GM12878 (cell line): ENCODE measurements around the gene MEF2C.

Source experiments
- EZH2 ChIP-seq: IDR thresholded peaks from 2 replicates; pipeline ENCODE4 v1.6.1; 2012; ENCODE audit warnings: low read depth, mild to moderate bottlenecking, control low read depth, inconsistent platforms, low read length, borderline replicate concordance; ENCODE audit not compliant: control insufficient read depth
- KDM1A ChIP-seq: fragments of 200-600 bp; sonication (generic); IDR thresholded peaks from 2 replicates; pipeline ENCODE4 v1.6.1; 2016; ENCODE audit warnings: borderline replicate concordance
- POLR2A ChIP-seq: IDR thresholded peaks from 2 replicates; pipeline ENCODE4 v1.6.1; 2011; ENCODE audit warnings: low read depth, mild to moderate bottlenecking, low read length
- RAD21 ChIP-seq: IDR thresholded peaks from 2 replicates; pipeline ENCODE4 v1.6.1; 2011; ENCODE audit warnings: mild to moderate bottlenecking, low read depth, low read length, moderate library complexity; ENCODE audit not compliant: insufficient read depth
- SIN3A ChIP-seq: IDR thresholded peaks from 2 replicates; pipeline ENCODE4 v1.6.1; 2012; ENCODE audit warnings: low read depth, low read length, improper control_type of control experiment
- SP1 ChIP-seq: IDR thresholded peaks from one replicate; pipeline ENCODE4 v1.6.1; 2011; ENCODE audit warnings: low read depth, low read length
- SUZ12 ChIP-seq: fragments of 200-600 bp; sonication (generic); IDR thresholded peaks from one replicate; pipeline ENCODE4 v1.6.1; 2018; ENCODE audit warnings: antibody characterized with exemption, mild to moderate bottlenecking; ENCODE audit not compliant: unreplicated experiment
- YY1 ChIP-seq: IDR thresholded peaks from 2 replicates; pipeline ENCODE4 v1.6.1; 2011; ENCODE audit warnings: low read depth, mild to moderate bottlenecking, low read length
- ZNF217 ChIP-seq: fragments of 450-650 bp; IDR thresholded peaks from 2 replicates; pipeline ENCODE4 v1.6.1; 2017; ENCODE audit warnings: antibody characterized with exemption, mild to moderate bottlenecking
- TF ChIP-seq, protein P1 (sequence below), 3 experiments: IDR thresholded peaks in 2 of 3; conservative IDR thresholded peaks in 1 of 3; 2 replicates each; pipeline ENCODE4 v1.5.1; 2011; ENCODE audit warnings: low read depth in 3 of 3, low read length in 3 of 3, mild to moderate bottlenecking in 3 of 3, control low read depth in 2 of 3, moderate library complexity in 2 of 3, inconsistent platforms in 1 of 3, mixed read lengths in 1 of 3; ENCODE audit not compliant: control insufficient read depth in 2 of 3, insufficient read depth in 1 of 3; ENCODE audit errors: extremely low read depth in 1 of 3
- TF ChIP-seq, protein P2 (sequence below): IDR thresholded peaks from 2 replicates; pipeline ENCODE4 v1.6.1; 2012; ENCODE audit warnings: low read length, inconsistent platforms

DNA sequence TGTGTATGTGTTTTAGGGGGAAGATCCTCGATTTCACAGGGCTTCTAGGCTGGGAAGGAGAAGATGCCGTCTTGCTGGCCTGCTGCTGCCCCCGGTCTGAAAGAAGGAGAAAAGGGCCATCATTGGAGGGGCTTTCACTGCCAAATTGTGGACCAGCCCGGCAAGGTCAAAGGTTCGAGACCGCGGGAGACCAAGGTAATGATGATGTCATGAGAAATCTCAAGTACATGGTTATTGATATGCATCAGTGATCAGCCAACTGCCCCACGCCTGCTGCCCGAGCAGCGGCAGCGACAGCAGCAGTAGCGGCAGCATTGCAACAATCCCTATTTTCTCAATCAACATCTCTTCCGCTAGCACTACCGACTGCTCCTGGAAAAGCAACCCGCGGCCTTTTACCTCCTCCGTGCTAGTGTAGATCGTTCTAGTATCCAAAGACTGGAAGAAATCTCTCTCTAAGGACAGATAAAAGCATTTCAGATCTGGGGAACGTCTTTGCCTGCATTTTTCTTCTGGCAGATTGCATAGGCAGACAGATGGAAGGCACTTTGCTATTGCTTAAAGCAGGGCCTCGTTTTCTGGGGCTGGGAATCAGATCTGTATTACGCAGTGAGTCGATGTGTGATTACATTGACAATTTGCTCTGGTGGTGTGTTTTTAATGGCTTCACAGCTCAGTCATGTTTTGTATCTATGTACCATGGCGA, 215.3 kb downstream of the MEF2C start:
- TF ChIP-seq, protein P1, sequence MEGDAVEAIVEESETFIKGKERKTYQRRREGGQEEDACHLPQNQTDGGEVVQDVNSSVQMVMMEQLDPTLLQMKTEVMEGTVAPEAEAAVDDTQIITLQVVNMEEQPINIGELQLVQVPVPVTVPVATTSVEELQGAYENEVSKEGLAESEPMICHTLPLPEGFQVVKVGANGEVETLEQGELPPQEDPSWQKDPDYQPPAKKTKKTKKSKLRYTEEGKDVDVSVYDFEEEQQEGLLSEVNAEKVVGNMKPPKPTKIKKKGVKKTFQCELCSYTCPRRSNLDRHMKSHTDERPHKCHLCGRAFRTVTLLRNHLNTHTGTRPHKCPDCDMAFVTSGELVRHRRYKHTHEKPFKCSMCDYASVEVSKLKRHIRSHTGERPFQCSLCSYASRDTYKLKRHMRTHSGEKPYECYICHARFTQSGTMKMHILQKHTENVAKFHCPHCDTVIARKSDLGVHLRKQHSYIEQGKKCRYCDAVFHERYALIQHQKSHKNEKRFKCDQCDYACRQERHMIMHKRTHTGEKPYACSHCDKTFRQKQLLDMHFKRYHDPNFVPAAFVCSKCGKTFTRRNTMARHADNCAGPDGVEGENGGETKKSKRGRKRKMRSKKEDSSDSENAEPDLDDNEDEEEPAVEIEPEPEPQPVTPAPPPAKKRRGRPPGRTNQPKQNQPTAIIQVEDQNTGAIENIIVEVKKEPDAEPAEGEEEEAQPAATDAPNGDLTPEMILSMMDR (IDR thresholded peaks at IDR 0.05 in 2 of 3, conservative IDR thresholded peaks at IDR 0.05 in 1 of 3; ENCODE audit: control insufficient read depth in 2 of 3, extremely low read depth in 1 of 3, insufficient read depth in 1 of 3, low read depth in 3 of 3, low read length in 3 of 3), result no peak
- TF ChIP-seq POLR2A, result no peak
- no peak for TF ChIP-seq SP1
- TF ChIP-seq, protein P2, sequence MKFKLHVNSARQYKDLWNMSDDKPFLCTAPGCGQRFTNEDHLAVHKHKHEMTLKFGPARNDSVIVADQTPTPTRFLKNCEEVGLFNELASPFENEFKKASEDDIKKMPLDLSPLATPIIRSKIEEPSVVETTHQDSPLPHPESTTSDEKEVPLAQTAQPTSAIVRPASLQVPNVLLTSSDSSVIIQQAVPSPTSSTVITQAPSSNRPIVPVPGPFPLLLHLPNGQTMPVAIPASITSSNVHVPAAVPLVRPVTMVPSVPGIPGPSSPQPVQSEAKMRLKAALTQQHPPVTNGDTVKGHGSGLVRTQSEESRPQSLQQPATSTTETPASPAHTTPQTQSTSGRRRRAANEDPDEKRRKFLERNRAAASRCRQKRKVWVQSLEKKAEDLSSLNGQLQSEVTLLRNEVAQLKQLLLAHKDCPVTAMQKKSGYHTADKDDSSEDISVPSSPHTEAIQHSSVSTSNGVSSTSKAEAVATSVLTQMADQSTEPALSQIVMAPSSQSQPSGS, result no peak
- TF ChIP-seq YY1, result no peak
- no peak for TF ChIP-seq KDM1A
- no peak for TF ChIP-seq ZNF217
- no peak for TF ChIP-seq EZH2
- no peak for TF ChIP-seq SUZ12
- no peak for TF ChIP-seq RAD21
- TF ChIP-seq SIN3A, result no peak
